OCI-LY1 (cell line): ENCODE data around the gene MEIG1.

Source experiments
- H2AFZ ChIP-seq: fragments of 200-600 bp; sonication (generic), shearing (Covaris generic); 2 replicates; pipeline ENCODE4 v1.6.0; 2014; ENCODE audit warnings: antibody characterized with exemption, mild to moderate bottlenecking, low read length
- H3F3A ChIP-seq: fragments of 200-600 bp; sonication (generic), shearing (Covaris generic); 2 replicates; pipeline ENCODE4 v1.6.0; 2014; ENCODE audit warnings: mild to moderate bottlenecking, antibody characterized with exemption, low read length, moderate library complexity; ENCODE audit not compliant: insufficient read depth
- H3K27ac ChIP-seq: fragments of 200-600 bp; sonication (generic); 2 replicates; pipeline ENCODE4 v1.5.1; 2014; ENCODE audit warnings: low read length, mixed run types, mild to moderate bottlenecking, low read depth; ENCODE audit not compliant: poor library complexity, severe bottlenecking
- H3K27me3 ChIP-seq: fragments of 200-600 bp; sonication (generic); 2 replicates; pipeline ENCODE4 v1.6.0; 2014; ENCODE audit warnings: antibody characterized with exemption, mild to moderate bottlenecking, low read length, moderate library complexity; ENCODE audit not compliant: insufficient read depth
- H3K36me3 ChIP-seq: fragments of 200-600 bp; sonication (generic); 2 replicates; pipeline ENCODE4 v1.6.1; 2014; ENCODE audit warnings: mild to moderate bottlenecking, antibody characterized with exemption, low read length, moderate library complexity, mixed read lengths; ENCODE audit not compliant: insufficient read depth
- H3K4me1 ChIP-seq: fragments of 200-600 bp; sonication (generic); 2 replicates; pipeline ENCODE4 v1.5.1; 2014; ENCODE audit warnings: mild to moderate bottlenecking, low read length, moderate library complexity; ENCODE audit not compliant: insufficient read depth, severe bottlenecking
- H3K4me2 ChIP-seq: fragments of 200-600 bp; sonication (generic), shearing (Covaris generic); 2 replicates; pipeline ENCODE4 v1.6.1; 2014; ENCODE audit warnings: low read length
- H3K4me3 ChIP-seq: fragments of 200-600 bp; sonication (generic); 2 replicates; pipeline ENCODE4 v1.5.1; 2014; ENCODE audit warnings: low read length, low read depth, mild to moderate bottlenecking, mixed read lengths; ENCODE audit not compliant: poor library complexity, severe bottlenecking
- H3K79me2 ChIP-seq: fragments of 200-600 bp; shearing (Covaris generic); 2 replicates; pipeline ENCODE4 v1.6.1; 2016; ENCODE audit warnings: mixed run types, low read length, mixed read lengths; ENCODE audit not compliant: insufficient read depth
- H3K9ac ChIP-seq: fragments of 200-600 bp; sonication (generic), shearing (Covaris generic); 2 replicates; pipeline ENCODE4 v1.6.1; 2014; ENCODE audit warnings: mild to moderate bottlenecking, low read length, mixed read lengths
- H3K9me2 ChIP-seq: fragments of 200-600 bp; sonication (generic), shearing (Covaris generic); 2 replicates; pipeline ENCODE4 v1.6.1; 2014; ENCODE audit warnings: low read depth, mild to moderate bottlenecking, low read length, mixed read lengths
- H3K9me3 ChIP-seq: fragments of 200-600 bp; shearing (Covaris generic); 2 replicates; pipeline ENCODE4 v1.6.1; 2014; ENCODE audit warnings: low read length, mixed read lengths
- H4K20me1 ChIP-seq: fragments of 200-600 bp; sonication (generic), shearing (Covaris generic); 2 replicates; pipeline ENCODE4 v1.6.0; 2016; ENCODE audit warnings: mild to moderate bottlenecking, low read length; ENCODE audit not compliant: insufficient read depth
- CTCF ChIP-seq: fragments of 200-600 bp; sonication (generic), shearing (Covaris generic); IDR thresholded peaks from 2 replicates; pipeline ENCODE4 v1.5.1; 2017; ENCODE audit warnings: mild to moderate bottlenecking, antibody characterized with exemption, low read length, moderate library complexity, mixed read lengths
- EZH2 ChIP-seq: fragments of 200-600 bp; sonication (generic), shearing (Covaris generic); IDR thresholded peaks from 2 replicates; pipeline ENCODE4 v1.8.0; 2017; ENCODE audit warnings: borderline replicate concordance, mixed run types, mild to moderate bottlenecking, antibody characterized with exemption, low read length, moderate library complexity, mixed read lengths

The MEIG1 gene

GRCh38 chr10:14952851-14953423, 6.3 kb upstream of the MEIG1 start:
- Histone ChIP-seq H3K27me3 (no peaks in the 10 kb centered on the region), H2AFZ (no peak overlapping the region), H3F3A (no peaks in the 10 kb centered on the region), H3K4me1 (peaks cover 35% of the 10 kb centered on the region), H3K79me2 (peaks cover 45% of the 10 kb centered on the region), H4K20me1 (no peaks in the 10 kb centered on the region), H3K9ac (peak overlapping the region; percentile 76), H3K9me2 (no peaks in the 10 kb centered on the region), H3K27ac (peak overlapping the region; percentile 82), H3K4me3 (peak overlapping the region; percentile 68), H3K9me3 (no peaks in the 10 kb centered on the region), H3K4me2 (peak overlapping the region; percentile 86), H3K36me3 (peaks cover 27% of the 10 kb centered on the region)
- no peak for TF ChIP-seq EZH2
- no peak for TF ChIP-seq CTCF

- no peaks in the 10 kb centered on the region for H3K9me2 ChIP-seq
- peak overlapping the region; percentile 76 for H3K9ac ChIP-seq
- H3F3A ChIP-seq: no peaks in the 10 kb centered on the region
- H3K9me3 ChIP-seq: no peaks in the 10 kb centered on the region
- H3K4me1 ChIP-seq: peaks cover 35% of the 10 kb centered on the region
- H4K20me1 ChIP-seq: no peaks in the 10 kb centered on the region
- no peaks in the 10 kb centered on the region for H3K27me3 ChIP-seq
- H3K4me3 ChIP-seq: peak overlapping the region; percentile 68
- H3K4me2 ChIP-seq: peak overlapping the region; percentile 86
- peak overlapping the region; percentile 82 for H3K27ac ChIP-seq
- TF ChIP-seq EZH2: no peak
- no peak for TF ChIP-seq CTCF
- H3K36me3 ChIP-seq: peaks cover 22% of the 10 kb centered on the region
- H3K79me2 ChIP-seq: peaks cover 45% of the 10 kb centered on the region
- H2AFZ ChIP-seq: no peak overlapping the region
Measured at GRCh38 chr10:14953424-14954000, 5.7 kb upstream of the MEIG1 start.

GRCh38 chr10:14954001-14954770, 5.0 kb upstream of the MEIG1 start, which contains the start of gene DCLRE1C:
Gene DCLRE1C (minus strand): TSS chr10:14954096. CDS start chr10:14954010, 86 bp downstream.
- H3K27me3 ChIP-seq: no peaks in the 10 kb centered on the region
- TF ChIP-seq EZH2 (no peak), CTCF (no peak)
- H3K9me2 ChIP-seq: no peaks in the 10 kb centered on the region
- peaks cover 39% of the 10 kb centered on the region for H3K4me1 ChIP-seq
- H3K4me3 ChIP-seq: peak within 1 kb of the TSS; percentile 68
- peaks cover 15% of the 10 kb centered on the region for H3K36me3 ChIP-seq
- peaks cover 39% of the 10 kb centered on the region for H3K79me2 ChIP-seq
- peak within 1 kb of the TSS; percentile 76 for H3K9ac ChIP-seq
- H3K9me3 ChIP-seq: no peaks in the 10 kb centered on the region
- H4K20me1 ChIP-seq: no peaks in the 10 kb centered on the region
- H3K27ac ChIP-seq: peak within 1 kb of the TSS; percentile 82
- peak within 1 kb of the TSS; percentile 86 for H3K4me2 ChIP-seq
- H2AFZ ChIP-seq: no peak within 1 kb of the TSS
- H3F3A ChIP-seq: no peaks in the 10 kb centered on the region
